ENCODE data around the gene JAML. TPM values are rescaled to one million over a fixed set of nuclear protein-coding genes. Genes with fewer than 3 reads are reported as not detected.

Gene JAML
- total and polyA plus RNA-seq, 2 of the 13 experiments (the other 11 are each of a cell fraction or from before 2014, with no cell fraction given) = 2.0 to 3.3 TPM

DNA sequence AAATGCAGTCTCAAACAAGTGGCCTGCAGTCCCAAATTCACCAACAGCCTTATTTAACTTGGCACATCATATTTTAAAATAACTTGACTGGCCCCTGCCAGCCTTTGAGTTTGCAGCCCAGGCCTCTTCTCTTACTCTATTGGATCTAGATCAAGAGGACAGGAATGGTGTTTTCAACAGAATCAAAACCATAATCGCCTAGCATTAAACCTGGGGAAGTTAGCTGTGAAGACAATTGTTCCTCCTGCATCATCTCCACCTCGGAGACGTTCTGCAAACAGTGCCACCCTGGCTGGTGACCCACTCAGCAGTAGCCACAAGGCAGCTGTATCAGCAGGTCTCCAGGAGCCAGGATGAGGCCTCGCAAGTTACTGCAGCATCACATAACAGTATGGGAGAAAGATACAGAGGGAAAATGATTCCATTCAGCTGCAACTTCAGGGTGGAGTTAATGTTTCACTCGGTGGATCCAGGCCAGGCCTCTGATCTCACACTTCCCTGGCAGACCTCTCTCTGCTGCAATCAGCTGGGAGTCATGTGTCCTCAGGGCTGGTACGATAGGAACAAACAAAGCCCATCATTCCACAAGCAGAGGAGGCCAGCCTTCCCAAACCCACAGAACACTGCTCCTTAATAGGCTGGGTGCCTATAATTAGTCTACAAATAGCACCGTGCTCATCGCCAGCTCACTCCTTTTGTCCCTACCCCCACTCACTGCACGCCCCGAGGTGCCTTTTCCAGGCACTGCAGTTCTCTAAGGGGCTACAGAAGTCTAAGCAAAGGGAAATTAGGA, 29.8 kb downstream of the JAML start (continued):
- TF ChIP-seq, protein P1, sequence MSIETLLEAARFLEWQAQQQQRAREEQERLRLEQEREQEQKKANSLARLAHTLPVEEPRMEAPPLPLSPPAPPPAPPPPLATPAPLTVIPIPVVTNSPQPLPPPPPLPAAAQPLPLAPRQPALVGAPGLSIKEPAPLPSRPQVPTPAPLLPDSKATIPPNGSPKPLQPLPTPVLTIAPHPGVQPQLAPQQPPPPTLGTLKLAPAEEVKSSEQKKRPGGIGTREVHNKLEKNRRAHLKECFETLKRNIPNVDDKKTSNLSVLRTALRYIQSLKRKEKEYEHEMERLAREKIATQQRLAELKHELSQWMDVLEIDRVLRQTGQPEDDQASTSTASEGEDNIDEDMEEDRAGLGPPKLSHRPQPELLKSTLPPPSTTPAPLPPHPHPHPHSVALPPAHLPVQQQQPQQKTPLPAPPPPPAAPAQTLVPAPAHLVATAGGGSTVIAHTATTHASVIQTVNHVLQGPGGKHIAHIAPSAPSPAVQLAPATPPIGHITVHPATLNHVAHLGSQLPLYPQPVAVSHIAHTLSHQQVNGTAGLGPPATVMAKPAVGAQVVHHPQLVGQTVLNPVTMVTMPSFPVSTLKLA (IDR thresholded peaks at IDR 0.05) = peak; percentile 34; the same call in 1 of the 2 replicates
- TF ChIP-seq ATAD3A (CRISPR knock-in tag; IDR thresholded peaks at IDR 0.05) (no peak), ZMAT3 (CRISPR knock-in tag; conservative IDR thresholded peaks at IDR 0.05) (peak; percentile 86; the same call in 1 of the 2 replicates), TSC22D2 (CRISPR knock-in tag; IDR thresholded peaks at IDR 0.05; ENCODE audit: borderline replicate concordance) (no peak), ZFP1 (CRISPR knock-in tag; IDR thresholded peaks at IDR 0.05) (no peak; the same call in 1 of the 2 replicates), ZNF792 (CRISPR knock-in tag; IDR thresholded peaks at IDR 0.05) (peak; percentile 98), ZNF468 (CRISPR knock-in tag; IDR thresholded peaks at IDR 0.05) (no peak), U2AF1 (optimal IDR thresholded peaks at IDR 0.05; ENCODE audit: low read depth, low read length) (no peak), ZNF720 (CRISPR knock-in tag; IDR thresholded peaks at IDR 0.05) (no peak), BHLHE40 (IDR thresholded peaks at IDR 0.05; ENCODE audit: low read length) (peak; percentile 70), SUZ12 (IDR thresholded peaks at IDR 0.05; ENCODE audit: low read depth, low read length) (no peak), CCDC6 (CRISPR knock-in tag; IDR thresholded peaks at IDR 0.05) (no peak; the same call in 1 of the 2 replicates), MTF2 (CRISPR knock-in tag; IDR thresholded peaks at IDR 0.05; ENCODE audit: borderline replicate concordance) (no peak), SAP130 (CRISPR knock-in tag; IDR thresholded peaks at IDR 0.05; ENCODE audit: low read depth) (peak; percentile 95), ZNF878 (CRISPR knock-in tag; IDR thresholded peaks at IDR 0.05) (peak; percentile 46; the same call in 1 of the 2 replicates)
- TF ChIP-seq, protein P2, sequence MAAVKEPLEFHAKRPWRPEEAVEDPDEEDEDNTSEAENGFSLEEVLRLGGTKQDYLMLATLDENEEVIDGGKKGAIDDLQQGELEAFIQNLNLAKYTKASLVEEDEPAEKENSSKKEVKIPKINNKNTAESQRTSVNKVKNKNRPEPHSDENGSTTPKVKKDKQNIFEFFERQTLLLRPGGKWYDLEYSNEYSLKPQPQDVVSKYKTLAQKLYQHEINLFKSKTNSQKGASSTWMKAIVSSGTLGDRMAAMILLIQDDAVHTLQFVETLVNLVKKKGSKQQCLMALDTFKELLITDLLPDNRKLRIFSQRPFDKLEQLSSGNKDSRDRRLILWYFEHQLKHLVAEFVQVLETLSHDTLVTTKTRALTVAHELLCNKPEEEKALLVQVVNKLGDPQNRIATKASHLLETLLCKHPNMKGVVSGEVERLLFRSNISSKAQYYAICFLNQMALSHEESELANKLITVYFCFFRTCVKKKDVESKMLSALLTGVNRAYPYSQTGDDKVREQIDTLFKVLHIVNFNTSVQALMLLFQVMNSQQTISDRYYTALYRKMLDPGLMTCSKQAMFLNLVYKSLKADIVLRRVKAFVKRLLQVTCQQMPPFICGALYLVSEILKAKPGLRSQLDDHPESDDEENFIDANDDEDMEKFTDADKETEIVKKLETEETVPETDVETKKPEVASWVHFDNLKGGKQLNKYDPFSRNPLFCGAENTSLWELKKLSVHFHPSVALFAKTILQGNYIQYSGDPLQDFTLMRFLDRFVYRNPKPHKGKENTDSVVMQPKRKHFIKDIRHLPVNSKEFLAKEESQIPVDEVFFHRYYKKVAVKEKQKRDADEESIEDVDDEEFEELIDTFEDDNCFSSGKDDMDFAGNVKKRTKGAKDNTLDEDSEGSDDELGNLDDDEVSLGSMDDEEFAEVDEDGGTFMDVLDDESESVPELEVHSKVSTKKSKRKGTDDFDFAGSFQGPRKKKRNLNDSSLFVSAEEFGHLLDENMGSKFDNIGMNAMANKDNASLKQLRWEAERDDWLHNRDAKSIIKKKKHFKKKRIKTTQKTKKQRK (IDR thresholded peaks at IDR 0.05; ENCODE audit: low read length) = no peak
- TF ChIP-seq, protein P3, sequence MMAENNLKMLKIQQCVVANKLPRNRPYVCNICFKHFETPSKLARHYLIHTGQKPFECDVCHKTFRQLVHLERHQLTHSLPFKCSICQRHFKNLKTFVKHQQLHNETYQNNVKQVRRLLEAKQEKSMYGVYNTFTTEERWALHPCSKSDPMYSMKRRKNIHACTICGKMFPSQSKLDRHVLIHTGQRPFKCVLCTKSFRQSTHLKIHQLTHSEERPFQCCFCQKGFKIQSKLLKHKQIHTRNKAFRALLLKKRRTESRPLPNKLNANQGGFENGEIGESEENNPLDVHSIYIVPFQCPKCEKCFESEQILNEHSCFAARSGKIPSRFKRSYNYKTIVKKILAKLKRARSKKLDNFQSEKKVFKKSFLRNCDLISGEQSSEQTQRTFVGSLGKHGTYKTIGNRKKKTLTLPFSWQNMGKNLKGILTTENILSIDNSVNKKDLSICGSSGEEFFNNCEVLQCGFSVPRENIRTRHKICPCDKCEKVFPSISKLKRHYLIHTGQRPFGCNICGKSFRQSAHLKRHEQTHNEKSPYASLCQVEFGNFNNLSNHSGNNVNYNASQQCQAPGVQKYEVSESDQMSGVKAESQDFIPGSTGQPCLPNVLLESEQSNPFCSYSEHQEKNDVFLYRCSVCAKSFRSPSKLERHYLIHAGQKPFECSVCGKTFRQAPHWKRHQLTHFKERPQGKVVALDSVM (CRISPR knock-in tag; IDR thresholded peaks at IDR 0.05) = peak; percentile 89
- TF ChIP-seq, protein P4, sequence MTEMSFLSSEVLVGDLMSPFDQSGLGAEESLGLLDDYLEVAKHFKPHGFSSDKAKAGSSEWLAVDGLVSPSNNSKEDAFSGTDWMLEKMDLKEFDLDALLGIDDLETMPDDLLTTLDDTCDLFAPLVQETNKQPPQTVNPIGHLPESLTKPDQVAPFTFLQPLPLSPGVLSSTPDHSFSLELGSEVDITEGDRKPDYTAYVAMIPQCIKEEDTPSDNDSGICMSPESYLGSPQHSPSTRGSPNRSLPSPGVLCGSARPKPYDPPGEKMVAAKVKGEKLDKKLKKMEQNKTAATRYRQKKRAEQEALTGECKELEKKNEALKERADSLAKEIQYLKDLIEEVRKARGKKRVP (CRISPR knock-in tag; IDR thresholded peaks at IDR 0.05) = peak in 1 of 2 experiments; percentile 92; a peak in 2 of 4 replicates
- TF ChIP-seq, protein P5, sequence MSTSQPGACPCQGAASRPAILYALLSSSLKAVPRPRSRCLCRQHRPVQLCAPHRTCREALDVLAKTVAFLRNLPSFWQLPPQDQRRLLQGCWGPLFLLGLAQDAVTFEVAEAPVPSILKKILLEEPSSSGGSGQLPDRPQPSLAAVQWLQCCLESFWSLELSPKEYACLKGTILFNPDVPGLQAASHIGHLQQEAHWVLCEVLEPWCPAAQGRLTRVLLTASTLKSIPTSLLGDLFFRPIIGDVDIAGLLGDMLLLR (CRISPR knock-in tag; IDR thresholded peaks at IDR 0.05) = no peak
- TF ChIP-seq, protein P6, sequence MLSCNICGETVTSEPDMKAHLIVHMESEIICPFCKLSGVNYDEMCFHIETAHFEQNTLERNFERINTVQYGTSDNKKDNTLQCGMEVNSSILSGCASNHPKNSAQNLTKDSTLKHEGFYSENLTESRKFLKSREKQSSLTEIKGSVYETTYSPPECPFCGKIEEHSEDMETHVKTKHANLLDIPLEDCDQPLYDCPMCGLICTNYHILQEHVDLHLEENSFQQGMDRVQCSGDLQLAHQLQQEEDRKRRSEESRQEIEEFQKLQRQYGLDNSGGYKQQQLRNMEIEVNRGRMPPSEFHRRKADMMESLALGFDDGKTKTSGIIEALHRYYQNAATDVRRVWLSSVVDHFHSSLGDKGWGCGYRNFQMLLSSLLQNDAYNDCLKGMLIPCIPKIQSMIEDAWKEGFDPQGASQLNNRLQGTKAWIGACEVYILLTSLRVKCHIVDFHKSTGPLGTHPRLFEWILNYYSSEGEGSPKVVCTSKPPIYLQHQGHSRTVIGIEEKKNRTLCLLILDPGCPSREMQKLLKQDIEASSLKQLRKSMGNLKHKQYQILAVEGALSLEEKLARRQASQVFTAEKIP (CRISPR knock-in tag; IDR thresholded peaks at IDR 0.05; ENCODE audit: borderline replicate concordance) = no peak
